HEK293 (cell line): ENCODE measurements around the gene EXOC8.

Source experiments
- CTCF ChIA-PET: fragments of 350-600 bp; formaldehyde crosslinking; extraction: SDS; loops from one replicate; lab custom pipeline; 2021; ENCODE audit warnings: antibody characterized with exemption; lab: Yijun Ruan, JAX
- POLR2A ChIA-PET: fragments of 300-600 bp; formaldehyde crosslinking; extraction: SDS; loops from one replicate; lab custom pipeline; 2020; ENCODE audit warnings: antibody characterized with exemption, inconsistent platforms; lab: Yijun Ruan, JAX
- H3K27ac ChIP-seq: fragments of 200-500 bp; sonication (Bioruptor generic); 2 replicates; pipeline ENCODE4 v1.5.1; 2014; ENCODE audit warnings: low read depth, low read length, control low read depth, inconsistent platforms; ENCODE audit errors: extremely low read depth
- H3K36me3 ChIP-seq, 2 experiments: fragments of 200-500 bp in 1 of 2; sonication (Bioruptor generic) in 1 of 2; 1 replicate in 1 of 2; 2 replicates in 1 of 2; pipeline ENCODE4 v1.5.1; 2014 to 2017; ENCODE audit warnings: inconsistent platforms in 2 of 2, low read length in 2 of 2; ENCODE audit not compliant: control insufficient read depth in 2 of 2, insufficient read depth in 1 of 2
- H3K4me1 ChIP-seq: fragments of 200-500 bp; sonication (Bioruptor generic); 2 replicates; pipeline ENCODE4 v1.5.1; 2014; ENCODE audit warnings: mild to moderate bottlenecking, low read length, inconsistent platforms; ENCODE audit not compliant: control insufficient read depth, insufficient read depth
- H3K4me3 ChIP-seq: 2 replicates; pipeline ENCODE4 v1.5.1; 2011; ENCODE audit warnings: low read depth, mild to moderate bottlenecking, control low read depth, low read length, moderate library complexity
- H3K9me3 ChIP-seq: fragments of 200-500 bp; sonication (Bioruptor generic); 2 replicates; pipeline ENCODE4 v1.5.1; 2014; ENCODE audit warnings: low read depth, low read length, inconsistent platforms; ENCODE audit not compliant: control insufficient read depth, insufficient read depth
- GLI2 ChIP-seq: fragments of 450-650 bp; formaldehyde crosslinking; IDR thresholded peaks from 2 replicates; pipeline ENCODE4; 2017; ENCODE audit warnings: missing biosample characterization, missing genetic modification characterization, low read depth, borderline replicate concordance
- KLF7 ChIP-seq: fragments of 450-650 bp; formaldehyde crosslinking; IDR thresholded peaks from 2 replicates; pipeline ENCODE4 v1.5.1; 2016; ENCODE audit warnings: missing biosample characterization, missing genetic modification characterization, borderline replicate concordance
- SETDB1 ChIP-seq: IDR thresholded peaks from one replicate; pipeline ENCODE4 v1.6.1; 2017; ENCODE audit warnings: mild to moderate bottlenecking, low read length, moderate library complexity, mixed read lengths; ENCODE audit not compliant: insufficient read length
- ZBTB1 ChIP-seq: fragments of 450-650 bp; formaldehyde crosslinking; IDR thresholded peaks from 2 replicates; pipeline ENCODE4 v1.5.1; 2016; ENCODE audit warnings: missing biosample characterization, missing genetic modification characterization
- ZBTB21 ChIP-seq: fragments of 450-650 bp; formaldehyde crosslinking; IDR thresholded peaks from 2 replicates; pipeline ENCODE4 v1.5.1; 2017; ENCODE audit warnings: missing biosample characterization, missing genetic modification characterization
- ZBTB7A ChIP-seq: fragments of 450-650 bp; formaldehyde crosslinking; IDR thresholded peaks from 2 replicates; pipeline ENCODE4 v1.5.1; 2016; ENCODE audit warnings: low read depth, missing biosample characterization, missing genetic modification characterization
- ZIC2 ChIP-seq: fragments of 450-650 bp; formaldehyde crosslinking; IDR thresholded peaks from 2 replicates; pipeline ENCODE4 v1.5.1; 2016; ENCODE audit warnings: missing biosample characterization, missing genetic modification characterization
- ZNF121 ChIP-seq: fragments of 450-650 bp; formaldehyde crosslinking; IDR thresholded peaks from 2 replicates; pipeline ENCODE4 v1.5.1; 2016; ENCODE audit warnings: missing biosample characterization, missing genetic modification characterization
- ZNF146 ChIP-seq: fragments of 450-650 bp; formaldehyde crosslinking; IDR thresholded peaks from 2 replicates; pipeline ENCODE4 v1.5.1; 2016; ENCODE audit warnings: missing biosample characterization, missing genetic modification characterization
- ZNF174 ChIP-seq: fragments of 450-650 bp; formaldehyde crosslinking; IDR thresholded peaks from 2 replicates; pipeline ENCODE4 v1.5.0; 2017; ENCODE audit warnings: missing biosample characterization, mild to moderate bottlenecking, missing genetic modification characterization
- ZNF211 ChIP-seq: fragments of 450-650 bp; formaldehyde crosslinking; IDR thresholded peaks from 2 replicates; pipeline ENCODE4 v1.5.1; 2016; ENCODE audit warnings: low read depth, missing biosample characterization, missing genetic modification characterization
- ZNF221 ChIP-seq: fragments of 450-650 bp; formaldehyde crosslinking; IDR thresholded peaks from 2 replicates; pipeline ENCODE4 v1.5.1; 2017; ENCODE audit warnings: missing biosample characterization, missing genetic modification characterization, borderline replicate concordance
- ZNF24 ChIP-seq: fragments of 450-650 bp; formaldehyde crosslinking; IDR thresholded peaks from 2 replicates; pipeline ENCODE4 v1.5.1; 2016; ENCODE audit warnings: missing biosample characterization, missing genetic modification characterization
- ZNF302 ChIP-seq: fragments of 450-650 bp; formaldehyde crosslinking; IDR thresholded peaks from 2 replicates; pipeline ENCODE4 v1.5.1; 2016; ENCODE audit warnings: missing biosample characterization, missing genetic modification characterization, low read depth
- ZNF37A ChIP-seq: fragments of 450-650 bp; IDR thresholded peaks from 2 replicates; pipeline ENCODE4 v1.5.1; 2018; ENCODE audit warnings: missing biosample characterization, missing genetic modification characterization
- ZNF530 ChIP-seq: fragments of 450-650 bp; formaldehyde crosslinking; IDR thresholded peaks from 2 replicates; pipeline ENCODE4 v1.5.1; 2016; ENCODE audit warnings: low read depth, missing biosample characterization, missing genetic modification characterization
- ZNF791 ChIP-seq: fragments of 450-650 bp; formaldehyde crosslinking; IDR thresholded peaks from 2 replicates; pipeline ENCODE4 v1.5.1; 2016; ENCODE audit warnings: missing biosample characterization, missing genetic modification characterization
- ZNF792 ChIP-seq: fragments of 450-650 bp; formaldehyde crosslinking; IDR thresholded peaks from 2 replicates; pipeline ENCODE4 v1.5.1; 2016; ENCODE audit warnings: missing biosample characterization, missing genetic modification characterization
- TF ChIP-seq, protein P1 (sequence below): fragments of 450-650 bp; formaldehyde crosslinking; IDR thresholded peaks from 2 replicates; pipeline ENCODE4 v1.5.1; 2017; ENCODE audit warnings: missing biosample characterization, mild to moderate bottlenecking, missing genetic modification characterization, moderate library complexity
- TF ChIP-seq, protein P2 (sequence below): fragments of 450-650 bp; formaldehyde crosslinking; IDR thresholded peaks from 2 replicates; pipeline ENCODE4 v1.5.1; 2017; ENCODE audit warnings: missing biosample characterization, missing genetic modification characterization
- TF ChIP-seq, protein P3 (sequence below): fragments of 450-650 bp; formaldehyde crosslinking; IDR thresholded peaks from 2 replicates; pipeline ENCODE4 v1.5.1; 2016; ENCODE audit warnings: missing biosample characterization, missing genetic modification characterization
- TF ChIP-seq, protein P4 (sequence below): fragments of 450-650 bp; formaldehyde crosslinking; IDR thresholded peaks from 2 replicates; pipeline ENCODE4 v1.5.1; 2016; ENCODE audit warnings: missing biosample characterization, missing genetic modification characterization

Gene EXOC8

DNA sequence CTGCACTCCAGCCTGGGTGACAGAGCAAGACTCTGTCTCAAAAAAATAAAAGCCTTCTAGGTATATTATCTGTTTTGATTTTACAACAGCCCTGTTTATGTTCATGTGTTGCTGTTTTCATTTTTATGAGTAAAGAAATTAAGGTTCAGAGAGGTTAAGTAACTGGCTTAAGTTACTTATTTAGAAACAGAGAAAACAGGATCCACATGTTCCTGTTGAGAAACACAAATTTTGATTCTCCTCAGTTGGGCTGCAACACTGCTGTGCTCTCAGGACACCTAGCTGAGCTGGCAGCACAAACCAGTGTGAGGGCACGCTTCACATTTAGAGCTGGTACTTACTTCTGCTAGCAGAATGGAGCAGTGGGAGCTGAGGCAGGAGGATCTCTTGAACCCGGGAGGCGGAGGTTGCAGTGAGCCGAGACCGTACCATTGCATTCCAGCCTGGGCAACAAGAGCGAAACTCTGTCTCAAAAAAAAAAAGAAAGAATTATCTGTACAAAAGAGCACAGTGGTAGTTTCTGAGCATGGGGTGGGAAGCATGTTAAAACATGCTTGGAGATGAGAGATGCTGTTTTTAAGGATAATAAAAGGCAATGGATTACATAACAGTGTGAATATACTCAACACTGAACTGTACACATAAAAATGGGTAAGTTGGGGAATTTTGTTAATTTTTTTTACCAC lies 2.8 kb upstream of the EXOC8 start (continued):
- TF ChIP-seq, protein P1, sequence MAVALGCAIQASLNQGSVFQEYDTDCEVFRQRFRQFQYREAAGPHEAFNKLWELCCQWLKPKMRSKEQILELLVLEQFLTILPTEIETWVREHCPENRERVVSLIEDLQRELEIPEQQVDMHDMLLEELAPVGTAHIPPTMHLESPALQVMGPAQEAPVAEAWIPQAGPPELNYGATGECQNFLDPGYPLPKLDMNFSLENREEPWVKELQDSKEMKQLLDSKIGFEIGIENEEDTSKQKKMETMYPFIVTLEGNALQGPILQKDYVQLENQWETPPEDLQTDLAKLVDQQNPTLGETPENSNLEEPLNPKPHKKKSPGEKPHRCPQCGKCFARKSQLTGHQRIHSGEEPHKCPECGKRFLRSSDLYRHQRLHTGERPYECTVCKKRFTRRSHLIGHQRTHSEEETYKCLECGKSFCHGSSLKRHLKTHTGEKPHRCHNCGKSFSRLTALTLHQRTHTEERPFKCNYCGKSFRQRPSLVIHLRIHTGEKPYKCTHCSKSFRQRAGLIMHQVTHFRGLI (tag by site-specific recombination), result peak; percentile 76; the same call in 1 of the 2 replicates
- TF ChIP-seq ZBTB1 (tag by site-specific recombination) (no peak), ZBTB21 (tag by site-specific recombination) (no peak), ZNF211 (tag by site-specific recombination) (no peak), ZNF791 (tag by site-specific recombination) (no peak), KLF7 (no peak), ZIC2 (tag by site-specific recombination) (peak; percentile 56), ZNF530 (tag by site-specific recombination) (no peak), SETDB1 (no peak), ZNF174 (tag by site-specific recombination) (no peak), ZNF221 (tag by site-specific recombination) (no peak), GLI2 (tag by site-specific recombination) (no peak), ZNF37A (no peak), ZNF302 (tag by site-specific recombination) (no peak)
- TF ChIP-seq, protein P2, sequence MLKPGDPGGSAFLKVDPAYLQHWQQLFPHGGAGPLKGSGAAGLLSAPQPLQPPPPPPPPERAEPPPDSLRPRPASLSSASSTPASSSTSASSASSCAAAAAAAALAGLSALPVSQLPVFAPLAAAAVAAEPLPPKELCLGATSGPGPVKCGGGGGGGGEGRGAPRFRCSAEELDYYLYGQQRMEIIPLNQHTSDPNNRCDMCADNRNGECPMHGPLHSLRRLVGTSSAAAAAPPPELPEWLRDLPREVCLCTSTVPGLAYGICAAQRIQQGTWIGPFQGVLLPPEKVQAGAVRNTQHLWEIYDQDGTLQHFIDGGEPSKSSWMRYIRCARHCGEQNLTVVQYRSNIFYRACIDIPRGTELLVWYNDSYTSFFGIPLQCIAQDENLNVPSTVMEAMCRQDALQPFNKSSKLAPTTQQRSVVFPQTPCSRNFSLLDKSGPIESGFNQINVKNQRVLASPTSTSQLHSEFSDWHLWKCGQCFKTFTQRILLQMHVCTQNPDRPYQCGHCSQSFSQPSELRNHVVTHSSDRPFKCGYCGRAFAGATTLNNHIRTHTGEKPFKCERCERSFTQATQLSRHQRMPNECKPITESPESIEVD (tag by site-specific recombination), result 0 out of 2 replicates have a peak, but pooled peaks have one; percentile 19

DNA sequence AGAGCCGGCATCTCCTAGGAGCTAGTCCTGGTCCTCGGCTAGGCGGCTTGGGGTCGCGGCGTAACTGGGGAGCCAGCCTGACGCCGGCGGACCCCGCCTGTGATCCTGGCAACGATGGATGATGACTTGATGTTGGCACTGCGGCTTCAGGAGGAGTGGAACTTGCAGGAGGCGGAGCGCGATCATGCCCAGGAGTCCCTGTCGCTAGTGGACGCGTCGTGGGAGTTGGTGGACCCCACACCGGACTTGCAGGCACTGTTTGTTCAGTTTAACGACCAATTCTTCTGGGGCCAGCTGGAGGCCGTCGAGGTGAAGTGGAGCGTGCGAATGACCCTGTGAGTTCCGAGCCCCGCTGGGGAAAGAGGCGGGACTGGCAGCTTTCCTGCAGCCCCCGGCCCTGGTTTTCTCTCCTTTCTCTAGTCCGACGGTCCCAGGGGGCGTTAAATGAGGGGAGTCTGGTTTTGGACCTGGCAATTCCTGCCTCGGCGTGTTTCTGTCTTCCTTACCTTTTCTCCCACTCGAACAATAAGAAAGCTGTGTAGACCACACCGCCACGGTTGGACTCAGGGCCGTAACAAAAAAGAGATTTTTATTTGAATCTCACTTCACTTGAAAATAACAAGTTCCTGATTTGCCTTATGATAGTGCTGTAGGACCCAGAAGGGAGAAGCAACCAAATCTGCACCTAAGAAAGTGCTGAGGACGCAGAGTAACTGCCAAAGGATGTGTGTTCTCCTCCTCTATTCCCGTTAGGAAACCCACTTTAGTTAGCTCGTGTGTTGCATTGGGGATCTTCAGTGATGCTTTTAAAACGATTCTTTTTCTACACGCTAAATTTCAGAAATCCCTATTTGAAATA lies 847 bp upstream of the EXOC8 start, which contains the start of gene SPRTN:
Gene SPRTN (plus strand): TSS at position 24 of the 859 bp plus-strand sequence. CDS start 91 bp downstream, at position 115.
- Histone ChIP-seq H3K4me1 (peaks cover 4% of the 10 kb centered on the region), H3K4me3 (peak within 1 kb of the TSS; percentile 68), H3K27ac (peak within 1 kb of the TSS; percentile 83), H3K36me3 (peaks cover 24 to 38% of the 10 kb centered on the region in 2 experiments), H3K9me3 (no peaks in the 10 kb centered on the region)
- ChIA-PET CTCF (interaction anchor here (0.6 to 1.9 kb wide), 10 partner anchors 16 to 586 kb away, joined by 3 to 9 read pairs (median 3); no protein-coding TSS in a partner anchor), POLR2A (interaction anchor here (0.6 to 2.7 kb wide), 38 partner anchors 11 to 1218 kb away, joined by 3 to 21 read pairs (median 4); partner anchors contain the start of genes ARV1, GNPAT and TTC13)
- TF ChIP-seq, protein P3, sequence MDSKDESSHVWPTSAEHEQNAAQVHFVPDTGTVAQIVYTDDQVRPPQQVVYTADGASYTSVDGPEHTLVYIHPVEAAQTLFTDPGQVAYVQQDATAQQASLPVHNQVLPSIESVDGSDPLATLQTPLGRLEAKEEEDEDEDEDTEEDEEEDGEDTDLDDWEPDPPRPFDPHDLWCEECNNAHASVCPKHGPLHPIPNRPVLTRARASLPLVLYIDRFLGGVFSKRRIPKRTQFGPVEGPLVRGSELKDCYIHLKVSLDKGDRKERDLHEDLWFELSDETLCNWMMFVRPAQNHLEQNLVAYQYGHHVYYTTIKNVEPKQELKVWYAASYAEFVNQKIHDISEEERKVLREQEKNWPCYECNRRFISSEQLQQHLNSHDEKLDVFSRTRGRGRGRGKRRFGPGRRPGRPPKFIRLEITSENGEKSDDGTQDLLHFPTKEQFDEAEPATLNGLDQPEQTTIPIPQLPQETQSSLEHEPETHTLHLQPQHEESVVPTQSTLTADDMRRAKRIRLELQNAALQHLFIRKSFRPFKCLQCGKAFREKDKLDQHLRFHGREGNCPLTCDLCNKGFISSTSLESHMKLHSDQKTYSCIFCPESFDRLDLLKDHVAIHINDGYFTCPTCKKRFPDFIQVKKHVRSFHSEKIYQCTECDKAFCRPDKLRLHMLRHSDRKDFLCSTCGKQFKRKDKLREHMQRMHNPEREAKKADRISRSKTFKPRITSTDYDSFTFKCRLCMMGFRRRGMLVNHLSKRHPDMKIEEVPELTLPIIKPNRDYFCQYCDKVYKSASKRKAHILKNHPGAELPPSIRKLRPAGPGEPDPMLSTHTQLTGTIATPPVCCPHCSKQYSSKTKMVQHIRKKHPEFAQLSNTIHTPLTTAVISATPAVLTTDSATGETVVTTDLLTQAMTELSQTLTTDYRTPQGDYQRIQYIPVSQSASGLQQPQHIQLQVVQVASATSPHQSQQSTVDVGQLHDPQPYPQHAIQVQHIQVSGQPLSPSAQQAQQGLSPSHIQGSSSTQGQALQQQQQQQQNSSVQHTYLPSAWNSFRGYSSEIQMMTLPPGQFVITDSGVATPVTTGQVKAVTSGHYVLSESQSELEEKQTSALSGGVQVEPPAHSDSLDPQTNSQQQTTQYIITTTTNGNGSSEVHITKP (tag by site-specific recombination), result peak; percentile 76; the same call in 1 of the 2 replicates
- TF ChIP-seq ZNF792 (tag by site-specific recombination) (peak; percentile 48; the same call in 1 of the 2 replicates), ZNF146 (tag by site-specific recombination) (peak; percentile 11; the same call in 1 of the 2 replicates), ZBTB7A (tag by site-specific recombination) (peak; percentile 73; the same call in 1 of the 2 replicates), ZNF24 (tag by site-specific recombination) (peak; percentile 58; the same call in 1 of the 2 replicates), ZNF121 (tag by site-specific recombination) (peak; percentile 56; the same call in 1 of the 2 replicates)
- TF ChIP-seq, protein P4, sequence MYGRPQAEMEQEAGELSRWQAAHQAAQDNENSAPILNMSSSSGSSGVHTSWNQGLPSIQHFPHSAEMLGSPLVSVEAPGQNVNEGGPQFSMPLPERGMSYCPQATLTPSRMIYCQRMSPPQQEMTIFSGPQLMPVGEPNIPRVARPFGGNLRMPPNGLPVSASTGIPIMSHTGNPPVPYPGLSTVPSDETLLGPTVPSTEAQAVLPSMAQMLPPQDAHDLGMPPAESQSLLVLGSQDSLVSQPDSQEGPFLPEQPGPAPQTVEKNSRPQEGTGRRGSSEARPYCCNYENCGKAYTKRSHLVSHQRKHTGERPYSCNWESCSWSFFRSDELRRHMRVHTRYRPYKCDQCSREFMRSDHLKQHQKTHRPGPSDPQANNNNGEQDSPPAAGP (tag by site-specific recombination), result peak; percentile 61; the same call in 1 of the 2 replicates
